HAP-1 (cell line): ENCODE data around the gene MANSC1.

Experiments
- DNase-seq, 2 experiments: peaks; one replicate each; pipeline ENCODE4 v3.0.0-alpha.2; 2016 to 2020; ENCODE audit warnings: low spot score in 2 of 2
- H3K27me3 ChIP-seq: fragments of 250-450 bp; sonication (Bioruptor Pico); 2 replicates; pipeline ENCODE4 v1.5.1; 2020; ENCODE audit warnings: low read depth, mild to moderate bottlenecking, moderate library complexity
- H3K36me3 ChIP-seq: fragments of 250-450 bp; sonication (Bioruptor Pico); replicated peaks from 2 replicates; pipeline ENCODE4 v1.5.1; 2020; ENCODE audit warnings: mild to moderate bottlenecking
- H3K4me1 ChIP-seq: fragments of 250-450 bp; sonication (Bioruptor Pico); 2 replicates; pipeline ENCODE4 v1.5.1; 2020; ENCODE audit warnings: mild to moderate bottlenecking
- H3K4me3 ChIP-seq: fragments of 250-450 bp; sonication (Bioruptor Pico); 2 replicates; pipeline ENCODE4 v1.5.1; 2020; ENCODE audit warnings: mild to moderate bottlenecking, moderate library complexity
- H3K9me3 ChIP-seq: fragments of 250-450 bp; sonication (Bioruptor Pico); 2 replicates; pipeline ENCODE4 v1.5.1; 2020; ENCODE audit warnings: mild to moderate bottlenecking, moderate library complexity
- in situ Hi-C: fragments of 300-500 bp; cut with MboI; formaldehyde crosslinking; loops from 3 replicates; pipeline ENCODE4 v1.14.3; 2020; ENCODE audit warnings: low sequenced_read_pairs, inconsistent platforms, mixed read lengths

The MANSC1 gene

GRCh38 chr12:12349711-12350665 lies at the start of gene MANSC1:
MANSC1 (minus strand) TSS chr12:12350242; CDS start chr12:12343314, 6,928 bp downstream.
- Histone ChIP-seq H3K36me3 (0 out of 2 replicates have a peak, but pooled peaks cover 3% of the 10 kb centered on the region), H3K9me3 (no peaks in the 10 kb centered on the region; the same call in 1 of the 2 replicates), H3K4me3 (peak within 1 kb of the TSS; percentile 44), H3K27me3 (no peaks in the 10 kb centered on the region), H3K4me1 (peaks cover 22% of the 10 kb centered on the region)
- in situ Hi-C loops, result loop anchor here (25.0 kb wide), 1 partner anchor 763 kb away; no protein-coding TSS in a partner anchor
- DNase-seq, result peak; percentile 69 to 75

GRCh38 chr12:12399161-12399560 lies 49.1 kb upstream of the MANSC1 start:
- Histone ChIP-seq H3K36me3 (no peaks in the 10 kb centered on the region), H3K4me1 (peaks cover 7% of the 10 kb centered on the region; the same call in 1 of the 2 replicates), H3K27me3 (no peaks in the 10 kb centered on the region), H3K4me3 (no peak overlapping the region), H3K9me3 (no peaks in the 10 kb centered on the region)
- in situ Hi-C loops, result no loop called here
- DNase-seq, result no peak

- Histone ChIP-seq H3K4me3 (no peak overlapping the region), H3K4me1 (no peaks in the 10 kb centered on the region), H3K36me3 (no peaks in the 10 kb centered on the region), H3K27me3 (no peaks in the 10 kb centered on the region), H3K9me3 (no peaks in the 10 kb centered on the region)
- DNase-seq, result no peak
- in situ Hi-C loops, result no loop called here
Observed at GRCh38 chr12:12398026-12398859, 48.2 kb upstream of the MANSC1 start.

GRCh38 chr12:12397184-12397583 lies 47.1 kb upstream of the MANSC1 start:
- Histone ChIP-seq H3K36me3 (no peaks in the 10 kb centered on the region), H3K4me1 (no peaks in the 10 kb centered on the region), H3K4me3 (no peak overlapping the region), H3K9me3 (no peaks in the 10 kb centered on the region), H3K27me3 (no peaks in the 10 kb centered on the region)
- DNase-seq, result no peak
- in situ Hi-C loops, result no loop called here

GRCh38 chr12:12396694-12397093 lies 46.7 kb upstream of the MANSC1 start:
- H3K4me1 ChIP-seq, result no peaks in the 10 kb centered on the region
- no peaks in the 10 kb centered on the region for H3K9me3 ChIP-seq
- H3K36me3 ChIP-seq, result no peaks in the 10 kb centered on the region
- no peaks in the 10 kb centered on the region for H3K27me3 ChIP-seq
- H3K4me3 ChIP-seq, result no peak overlapping the region
- in situ Hi-C loops, result no loop called here
- no peak for DNase-seq

GRCh38 chr12:12393171-12393570 lies 43.1 kb upstream of the MANSC1 start:
- in situ Hi-C loops, result no loop called here

GRCh38 chr12:12392413-12392812 lies 42.4 kb upstream of the MANSC1 start:
- H3K36me3 ChIP-seq, result no peaks in the 10 kb centered on the region
- no peak overlapping the region for H3K4me3 ChIP-seq
- no peaks in the 10 kb centered on the region for H3K4me1 ChIP-seq
- in situ Hi-C loops, result no loop called here
- no peaks in the 10 kb centered on the region for H3K9me3 ChIP-seq
- H3K27me3 ChIP-seq, result no peaks in the 10 kb centered on the region
- no peak for DNase-seq

More at GRCh38 chr12:12393171-12393570, 43.1 kb upstream of the MANSC1 start:
- Histone ChIP-seq H3K4me3 (no peak overlapping the region), H3K36me3 (no peaks in the 10 kb centered on the region), H3K4me1 (no peaks in the 10 kb centered on the region), H3K27me3 (no peaks in the 10 kb centered on the region), H3K9me3 (no peaks in the 10 kb centered on the region)
- no peak for DNase-seq

GRCh38 chr12:12387501-12387900 lies 37.5 kb upstream of the MANSC1 start:
- in situ Hi-C loops, result no loop called here
- H3K36me3 ChIP-seq, result no peaks in the 10 kb centered on the region
- no peaks in the 10 kb centered on the region for H3K27me3 ChIP-seq
- H3K9me3 ChIP-seq, result no peaks in the 10 kb centered on the region
- H3K4me1 ChIP-seq, result peaks cover 17% of the 10 kb centered on the region
- no peak for DNase-seq
- no peak overlapping the region for H3K4me3 ChIP-seq

GRCh38 chr12:12384571-12385340 lies 34.7 kb upstream of the MANSC1 start:
- Histone ChIP-seq H3K4me1 (peaks cover 17% of the 10 kb centered on the region), H3K36me3 (no peaks in the 10 kb centered on the region), H3K9me3 (0 out of 2 replicates have a peak, but pooled peaks cover 2% of the 10 kb centered on the region), H3K27me3 (no peaks in the 10 kb centered on the region), H3K4me3 (no peak overlapping the region)
- DNase-seq, result peak in 1 of 2 experiments; percentile 59
- in situ Hi-C loops, result no loop called here

GRCh38 chr12:12381982-12382381 lies 31.9 kb upstream of the MANSC1 start:
- in situ Hi-C loops, result no loop called here
- H3K4me1 ChIP-seq, result peaks cover 22% of the 10 kb centered on the region
- H3K9me3 ChIP-seq, result 0 out of 2 replicates have a peak, but pooled peaks cover 2% of the 10 kb centered on the region

GRCh38 chr12:12380949-12381593 lies 31.0 kb upstream of the MANSC1 start:
- Histone ChIP-seq H3K27me3 (no peaks in the 10 kb centered on the region), H3K4me3 (no peak overlapping the region), H3K4me1 (peaks cover 25% of the 10 kb centered on the region), H3K9me3 (0 out of 2 replicates have a peak, but pooled peaks cover 2% of the 10 kb centered on the region), H3K36me3 (no peaks in the 10 kb centered on the region)
- no peak for DNase-seq
- in situ Hi-C loops, result no loop called here

More at GRCh38 chr12:12381982-12382381, 31.9 kb upstream of the MANSC1 start:
- Histone ChIP-seq H3K4me3 (no peak overlapping the region), H3K36me3 (no peaks in the 10 kb centered on the region), H3K27me3 (no peaks in the 10 kb centered on the region)
- DNase-seq, result no peak

GRCh38 chr12:12379831-12380730 lies 30.0 kb upstream of the MANSC1 start:
- peaks cover 24% of the 10 kb centered on the region for H3K4me1 ChIP-seq
- in situ Hi-C loops, result no loop called here
- H3K27me3 ChIP-seq, result no peaks in the 10 kb centered on the region
- no peak for DNase-seq
- H3K4me3 ChIP-seq, result no peak overlapping the region
- no peaks in the 10 kb centered on the region for H3K36me3 ChIP-seq
- 0 out of 2 replicates have a peak, but pooled peaks cover 2% of the 10 kb centered on the region for H3K9me3 ChIP-seq
